Activated CD4-positive, CD25-positive, alpha-beta regulatory T cell treated with anti-CD3 and anti-CD28 coated beads, Interleukin-2, amount 50 U/mL, for 72 hours (primary cell): ENCODE results near the gene CCT5.
"Not testable (repeated sequence)": the region's sequence is repeated elsewhere in the genome, so short reads cannot be mapped to it uniquely, and the experiment has no call there.

ENCODE experiments used
- DNase-seq: peaks from one replicate; pipeline ENCODE4 v3.0.0; 2021

The CCT5 gene

DNA sequence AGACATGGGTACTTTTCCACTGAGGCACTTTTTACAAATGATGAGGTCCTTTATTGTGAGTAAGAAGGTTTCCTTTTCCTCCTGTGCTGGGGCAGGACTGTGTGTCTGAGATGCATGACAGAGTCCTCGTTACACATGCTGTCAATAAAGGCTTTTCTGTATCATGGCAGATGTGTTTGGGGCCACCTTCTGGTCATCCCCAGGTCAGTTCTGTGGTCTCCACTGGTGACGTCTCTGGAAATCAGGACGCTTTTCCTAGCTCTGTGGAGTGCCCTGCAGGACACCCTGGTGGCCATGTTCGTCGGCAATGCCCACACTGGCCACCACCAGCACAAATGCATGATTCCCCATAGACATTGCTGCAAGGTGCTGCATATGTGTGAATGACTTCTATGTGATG lies 54.9 kb downstream of the CCT5 start:
- DNase-seq = no peak

DNA sequence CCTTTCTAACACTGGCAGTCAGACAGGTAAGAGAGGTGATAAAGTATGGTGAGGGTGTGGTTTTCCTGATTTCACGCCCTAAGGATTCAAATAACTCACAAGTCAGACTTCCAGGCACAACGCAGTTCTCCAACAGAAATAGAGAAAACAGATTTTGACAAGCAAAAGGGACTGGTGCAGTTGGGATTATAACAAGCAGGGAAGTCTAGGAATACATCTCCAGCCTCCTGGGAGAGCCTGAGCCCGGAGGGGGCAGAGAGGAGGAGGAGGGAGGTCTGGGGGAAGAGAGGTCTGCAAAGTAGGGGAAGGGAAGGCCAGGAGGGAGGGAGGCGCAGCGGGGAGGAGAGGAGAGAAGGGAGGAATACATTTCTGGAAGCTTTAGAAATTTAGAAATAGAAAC lies 56.0 kb downstream of the CCT5 start:
- no peak for DNase-seq

DNA sequence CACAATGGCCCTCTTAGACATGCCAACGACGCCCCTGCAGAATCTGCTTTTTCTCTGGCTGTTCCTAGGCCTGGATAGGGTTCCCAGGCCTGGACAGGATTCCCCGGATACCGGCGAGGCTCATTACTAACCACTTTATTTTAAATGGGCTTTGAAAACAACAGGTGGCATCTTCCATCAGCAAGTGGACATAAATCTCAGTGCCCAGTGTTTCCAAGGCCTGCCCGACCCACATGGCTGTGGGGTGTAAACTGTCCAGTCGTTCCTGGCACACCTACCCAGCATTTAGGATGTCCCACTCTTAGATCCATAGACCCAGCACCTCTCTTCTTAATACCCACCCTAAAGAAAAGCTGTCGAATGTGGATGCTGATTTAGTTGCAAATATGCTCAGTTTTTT lies 56.7 kb downstream of the CCT5 start:
- no peak for DNase-seq

DNA sequence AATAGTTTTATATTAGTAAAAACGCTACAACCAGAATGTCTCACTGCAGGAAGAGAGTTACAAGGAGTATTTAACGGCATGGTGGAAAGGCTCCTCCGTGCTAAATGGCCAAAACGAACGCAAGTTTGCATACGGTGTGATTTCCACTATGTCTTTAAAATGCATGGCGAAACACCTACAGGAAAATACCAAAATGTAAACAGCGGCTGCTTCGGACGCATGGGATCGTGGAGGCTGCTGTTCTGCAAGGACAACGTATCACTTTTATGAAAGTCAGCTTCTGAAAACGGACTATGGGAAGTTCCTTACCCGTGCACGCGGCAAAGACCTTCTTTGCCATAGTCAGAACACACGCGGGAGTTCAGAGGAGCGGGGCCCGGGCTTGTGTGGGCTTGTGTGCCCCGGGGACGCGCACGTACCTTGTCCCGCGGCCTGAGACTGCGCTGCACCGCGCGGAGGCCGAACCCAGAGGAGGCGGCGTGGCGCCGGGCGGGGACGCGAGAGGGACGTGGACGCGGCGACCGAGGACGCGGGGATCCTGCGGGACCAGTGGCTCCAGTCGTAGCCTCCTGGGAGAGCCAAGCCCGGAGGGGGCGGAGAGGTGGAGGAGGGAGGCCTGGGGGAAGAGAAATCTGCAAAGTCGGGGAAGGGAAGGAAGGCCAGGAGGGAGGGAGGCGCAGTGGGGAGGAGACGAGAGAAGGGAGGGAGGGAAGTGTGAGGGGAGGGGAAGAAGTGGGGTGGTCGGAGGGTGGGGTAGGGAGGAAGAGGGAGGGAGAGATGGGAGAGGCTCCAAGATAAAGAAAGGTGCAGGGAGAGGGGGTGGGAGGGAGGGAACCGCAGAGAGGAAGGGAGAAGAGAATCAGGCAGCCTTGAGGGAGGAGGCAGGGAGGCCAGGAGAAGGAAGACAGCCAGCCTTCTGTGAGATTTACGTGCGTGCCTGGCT lies 57.4 kb downstream of the CCT5 start, which contains the start of gene CMBL:
CMBL (minus strand) TSS at position 697 of the 943 bp plus-strand sequence. CDS start 17,140 bp downstream, outside the sequence.
- DNase-seq = peak; percentile 38

DNA sequence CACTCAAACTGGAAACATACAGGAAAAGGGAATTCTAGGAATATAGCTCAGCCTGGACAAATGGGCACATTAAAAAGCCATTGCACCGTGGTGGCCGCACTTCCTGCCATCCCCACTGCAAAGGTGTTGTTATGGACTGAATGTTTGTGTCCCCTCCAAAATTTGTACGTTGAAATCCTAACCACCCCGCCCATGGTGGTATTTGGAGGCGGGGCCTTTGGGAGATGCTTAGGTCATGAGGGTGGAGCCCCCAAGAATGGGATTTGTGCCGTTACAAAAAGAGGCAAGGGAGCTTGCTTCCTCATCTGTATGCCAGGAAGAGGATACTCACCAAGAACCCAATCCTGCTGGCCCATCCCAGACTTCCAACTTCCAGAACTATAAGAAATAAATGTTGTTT lies 58.8 kb downstream of the CCT5 start:
- no peak for DNase-seq

DNA sequence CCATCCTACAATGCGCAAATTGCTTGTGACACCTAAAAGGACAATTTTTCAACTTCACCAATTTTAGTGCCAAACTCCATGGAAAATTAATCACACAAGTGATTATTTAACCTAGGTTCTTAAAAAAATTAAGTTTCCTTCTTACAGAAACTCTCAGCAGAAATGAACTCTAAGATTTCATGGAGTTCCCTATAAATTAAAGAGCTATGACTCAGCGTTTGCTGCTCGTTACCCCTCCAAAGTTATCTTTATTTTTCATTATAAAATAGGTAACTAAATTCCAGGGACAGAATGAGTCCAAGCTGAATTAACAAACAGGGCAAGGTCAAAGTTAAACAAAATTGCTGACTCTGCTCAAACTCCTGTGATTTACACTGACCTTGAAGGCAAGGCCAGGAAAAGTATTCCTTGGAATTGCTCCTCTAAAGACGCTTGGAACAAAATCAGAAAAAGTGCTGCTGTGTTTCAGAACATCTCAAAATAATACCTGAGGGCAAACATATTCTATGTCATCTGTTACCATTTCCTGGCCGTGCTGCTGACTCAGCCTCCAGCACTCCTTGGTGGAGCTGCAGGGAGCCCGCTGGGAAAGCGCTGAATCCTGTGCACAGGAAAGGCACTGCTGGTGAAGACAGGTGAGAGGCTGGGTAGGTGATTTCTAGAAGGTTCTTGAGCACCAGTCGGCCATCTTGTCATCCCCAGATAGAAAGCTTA lies 60.1 kb downstream of the CCT5 start:
- DNase-seq = no peak

DNA sequence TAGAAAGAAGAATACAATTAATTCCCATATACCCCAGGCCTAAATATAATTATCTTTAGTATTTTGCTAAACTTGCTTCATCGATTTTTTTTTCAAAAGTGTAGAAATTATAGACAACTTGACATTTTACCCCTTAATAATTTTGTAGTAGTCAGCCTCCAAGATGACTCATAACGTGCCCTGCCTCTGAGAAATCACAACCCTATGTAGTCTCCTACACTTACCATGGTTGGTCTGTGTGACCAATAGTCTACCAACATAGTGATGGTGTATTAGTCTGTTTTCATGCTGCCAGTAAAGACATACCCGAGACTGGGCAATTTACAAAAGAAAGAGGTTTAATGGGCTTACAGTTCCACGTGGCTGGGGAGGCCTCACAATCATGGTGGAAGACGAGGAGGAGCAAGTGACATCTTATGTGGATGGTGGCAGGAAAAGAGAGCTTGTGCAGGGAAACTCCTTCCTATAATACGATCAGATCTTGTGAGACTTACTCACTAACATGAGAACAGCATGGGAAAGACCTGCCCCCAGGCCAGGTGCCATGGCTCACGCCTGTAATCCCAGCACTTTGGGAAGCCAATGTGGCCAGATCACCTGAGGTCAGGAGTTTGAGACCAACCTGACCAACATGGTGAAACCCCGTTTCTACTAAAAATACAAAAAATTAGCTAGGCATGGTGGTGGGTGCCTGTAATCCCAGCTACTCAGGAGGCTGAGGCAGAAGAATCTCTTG lies 60.9 kb downstream of the CCT5 start:
- DNase-seq = not testable (repeated sequence)

DNA sequence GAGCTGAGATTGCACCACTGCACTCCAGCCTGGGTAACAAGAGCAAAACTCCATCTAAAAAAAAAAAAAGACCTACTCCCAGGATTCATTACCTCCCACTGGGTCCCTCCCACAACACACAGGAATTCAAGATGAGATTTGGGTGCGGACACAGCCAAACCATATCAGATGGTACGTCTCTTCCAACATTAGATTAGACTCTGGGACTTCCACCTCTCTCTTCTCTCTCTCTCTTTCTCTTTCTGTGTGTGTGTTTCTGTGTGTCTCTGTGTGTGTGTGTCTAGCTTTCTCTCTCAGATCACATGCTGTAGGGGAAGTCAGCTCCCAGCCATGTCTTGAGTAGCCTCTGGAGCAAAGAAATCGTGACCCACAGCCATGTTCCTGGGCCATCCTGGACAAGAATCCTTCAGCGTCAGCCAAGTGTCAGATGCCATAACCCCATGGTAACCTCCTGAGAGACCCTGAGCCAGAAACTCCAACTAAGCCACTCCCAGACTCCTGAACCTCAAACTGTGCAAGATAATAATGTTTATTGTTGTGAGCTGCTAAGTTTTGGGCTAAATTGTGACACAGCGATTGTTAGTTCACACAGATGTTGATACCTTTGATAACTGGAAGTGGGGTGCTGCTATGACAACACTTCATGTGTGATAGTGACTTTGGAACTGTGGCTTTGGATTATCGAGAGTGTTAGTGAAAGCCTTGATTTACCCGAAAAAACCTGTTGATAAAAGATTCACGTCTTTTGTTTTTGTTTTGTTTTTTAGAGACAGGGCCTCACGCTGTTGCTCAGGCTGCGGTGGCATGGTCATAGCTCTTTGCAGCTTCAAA lies 61.7 kb downstream of the CCT5 start:
- no peak for DNase-seq

DNA sequence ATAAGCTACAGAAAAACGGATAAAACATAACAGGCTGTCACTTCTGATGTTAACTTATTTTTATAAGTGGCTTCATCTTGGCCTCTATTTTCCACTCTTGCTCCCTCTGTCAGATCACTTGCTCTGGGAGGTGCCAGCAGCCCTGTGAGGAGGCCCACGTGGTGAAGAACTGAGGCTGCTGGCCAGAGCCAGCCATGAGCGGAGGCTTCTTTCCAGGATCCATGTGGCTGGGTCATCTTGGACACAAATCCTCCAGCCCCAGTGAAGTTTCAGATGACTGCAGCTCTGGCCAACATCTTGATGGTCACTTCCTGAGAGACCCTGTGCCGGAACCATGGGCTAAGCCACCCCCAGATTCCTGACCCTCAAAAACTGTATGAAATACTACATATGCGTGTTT lies 65.1 kb downstream of the CCT5 start:
- no peak for DNase-seq
